Liver (tissue), 3 donors: ENCODE data around the gene GSTT4.
"Not testable (repeated sequence)": the region's sequence is repeated elsewhere in the genome, so short reads cannot be mapped to it uniquely, and the experiment has no call there.

ENCODE experiments used
- EGR1 ChIP-seq, 2 donors: IDR thresholded peaks; 2 replicates each; pipeline ENCODE4 v1.6.1; 2016 to 2018; ENCODE audit warnings: antibody characterized with exemption in 2 of 2, low read depth in 2 of 2
- SP1 ChIP-seq: IDR thresholded peaks from 2 replicates; pipeline ENCODE4 v1.6.1; 2018; ENCODE audit warnings: antibody characterized with exemption, mild to moderate bottlenecking
- ZBTB33 ChIP-seq: IDR thresholded peaks from 2 replicates; pipeline ENCODE4 v1.6.1; 2016; ENCODE audit warnings: antibody characterized with exemption
- TF ChIP-seq, protein P1 (sequence below): fragments of 150-350 bp; IDR thresholded peaks from 2 replicates; pipeline ENCODE4 v1.5.1; 2017; ENCODE audit warnings: improper control_type of control experiment, low read depth, low read length; ENCODE audit not compliant: missing input control
- donor health status: healthy.
- donor health status: healthy.

GRCh38 chr22:23989583-23990244, 15.5 kb downstream of the GSTT4 start:
- TF ChIP-seq ZBTB33; SP1; EGR1 (IDR thresholded peaks at IDR 0.05; ENCODE audit: low read depth in 2 of 2): not testable (repeated sequence)
- TF ChIP-seq, protein P1, sequence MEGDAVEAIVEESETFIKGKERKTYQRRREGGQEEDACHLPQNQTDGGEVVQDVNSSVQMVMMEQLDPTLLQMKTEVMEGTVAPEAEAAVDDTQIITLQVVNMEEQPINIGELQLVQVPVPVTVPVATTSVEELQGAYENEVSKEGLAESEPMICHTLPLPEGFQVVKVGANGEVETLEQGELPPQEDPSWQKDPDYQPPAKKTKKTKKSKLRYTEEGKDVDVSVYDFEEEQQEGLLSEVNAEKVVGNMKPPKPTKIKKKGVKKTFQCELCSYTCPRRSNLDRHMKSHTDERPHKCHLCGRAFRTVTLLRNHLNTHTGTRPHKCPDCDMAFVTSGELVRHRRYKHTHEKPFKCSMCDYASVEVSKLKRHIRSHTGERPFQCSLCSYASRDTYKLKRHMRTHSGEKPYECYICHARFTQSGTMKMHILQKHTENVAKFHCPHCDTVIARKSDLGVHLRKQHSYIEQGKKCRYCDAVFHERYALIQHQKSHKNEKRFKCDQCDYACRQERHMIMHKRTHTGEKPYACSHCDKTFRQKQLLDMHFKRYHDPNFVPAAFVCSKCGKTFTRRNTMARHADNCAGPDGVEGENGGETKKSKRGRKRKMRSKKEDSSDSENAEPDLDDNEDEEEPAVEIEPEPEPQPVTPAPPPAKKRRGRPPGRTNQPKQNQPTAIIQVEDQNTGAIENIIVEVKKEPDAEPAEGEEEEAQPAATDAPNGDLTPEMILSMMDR = not testable (repeated sequence)
